Measurements from ENCODE around the gene HMGCR. TPM values are rescaled to one million over a fixed set of nuclear protein-coding genes. Genes with fewer than 3 reads are reported as not detected.

HMGCR gene
- total and polyA plus RNA-seq, 2 of the 8 experiments (the other 6 are each of a cell fraction or from before 2014, with no cell fraction given), result 45.8 to 199 TPM

GRCh38 chr5:75341934-75342333 is 4.9 kb downstream of the HMGCR start (continued):
- TF ChIP-seq CBX8 (IDR thresholded peaks at IDR 0.05; ENCODE audit: borderline replicate concordance, low read depth, low read length) (no peak), RXRA (IDR thresholded peaks at IDR 0.05; ENCODE audit: insufficient read depth, low read depth, low read length) (no peak), EGR1 (IDR thresholded peaks at IDR 0.05; ENCODE audit: borderline replicate concordance, low read depth, low read length) (no peak), RNF2 (IDR thresholded peaks at IDR 0.05; ENCODE audit: borderline replicate concordance, low read depth, low read length, missing control alignments, poor library complexity, severe bottlenecking) (no peak)
